ENCODE data around the gene CSTPP1. TPM values are rescaled to one million over a fixed set of nuclear protein-coding genes. Genes with fewer than 3 reads are reported as not detected.

CSTPP1 gene
- total RNA-seq, 4 donors from 2014 or later: 35.3 to 51.9 (median 39.7) TPM

GRCh38 chr11:47148270-47148669 is 211.7 kb downstream of the CSTPP1 start:
- H3K4me3 ChIP-seq: no peak overlapping the region
- no peaks in the 10 kb centered on the region for H3K27me3 ChIP-seq
- H3K9me3 ChIP-seq: no peaks in the 10 kb centered on the region
- H3K4me1 ChIP-seq: peaks cover 0 to 40% (median 5%) of the 10 kb centered on the region in 4 donors
- 86 to 90% methylated on average over 4 of the region's 4 CpGs for WGBS, 2 donors
- peaks cover 0 to 7% (median 0%) of the 10 kb centered on the region in 3 donors for H3K36me3 ChIP-seq
- no peak for TF ChIP-seq CTCF (IDR thresholded peaks at IDR 0.05)
- no peak for TF ChIP-seq POLR2A (IDR thresholded peaks at IDR 0.05)
- TF ChIP-seq EP300 (IDR thresholded peaks at IDR 0.05): no peak
- no peak overlapping the region for H3K27ac ChIP-seq
- DNase-seq (ENCODE audit: low spot score in 2 of 2): no peak

GRCh38 chr11:47148903-47149531 is 212.5 kb downstream of the CSTPP1 start:
- H3K27ac ChIP-seq: peak overlapping the region in 1 of 4 donors; percentile 8
- H3K4me3 ChIP-seq: no peak overlapping the region
- H3K9me3 ChIP-seq: no peaks in the 10 kb centered on the region
- peaks cover 0 to 7% (median 0%) of the 10 kb centered on the region in 3 donors for H3K36me3 ChIP-seq
- WGBS, 2 donors: 55 to 67% methylated on average over 10 of the region's 10 CpGs
- TF ChIP-seq CTCF (IDR thresholded peaks at IDR 0.05) (no peak), POLR2A (IDR thresholded peaks at IDR 0.05) (no peak), EP300 (IDR thresholded peaks at IDR 0.05) (no peak)
- peak in 1 of 2 donors; percentile 41 for DNase-seq (ENCODE audit: low spot score in 2 of 2)
- peaks cover 0 to 42% (median 5%) of the 10 kb centered on the region in 4 donors for H3K4me1 ChIP-seq
- no peaks in the 10 kb centered on the region for H3K27me3 ChIP-seq

GRCh38 chr11:47149782-47150181 is 213.2 kb downstream of the CSTPP1 start:
- no peak for DNase-seq (ENCODE audit: low spot score in 2 of 2)
- Histone ChIP-seq H3K4me3 (no peak overlapping the region), H3K27me3 (no peaks in the 10 kb centered on the region), H3K4me1 (peaks cover 0 to 46% (median 6%) of the 10 kb centered on the region in 4 donors), H3K9me3 (no peaks in the 10 kb centered on the region), H3K27ac (no peak overlapping the region), H3K36me3 (peaks cover 0 to 7% (median 0%) of the 10 kb centered on the region in 3 donors)
- WGBS, 2 donors: 50 to 70% methylated on average over 2 of the region's 2 CpGs
- TF ChIP-seq CTCF (IDR thresholded peaks at IDR 0.05): no peak
- TF ChIP-seq EP300 (IDR thresholded peaks at IDR 0.05): no peak

GRCh38 chr11:47152126-47152952 is 215.8 kb downstream of the CSTPP1 start:
- 80 to 88% methylated on average over 16 of the region's 16 CpGs for WGBS, 2 donors
- no peak overlapping the region for H3K4me3 ChIP-seq
- peak overlapping the region in 2 of 4 donors; percentile 52 to 58 for H3K27ac ChIP-seq
- H3K27me3 ChIP-seq: no peaks in the 10 kb centered on the region
- DNase-seq (ENCODE audit: low spot score in 2 of 2): no peak
- peaks cover 0 to 43% (median 8%) of the 10 kb centered on the region in 4 donors for H3K4me1 ChIP-seq
- H3K9me3 ChIP-seq: no peaks in the 10 kb centered on the region
- H3K36me3 ChIP-seq: peaks cover 0 to 18% (median 0%) of the 10 kb centered on the region in 3 donors
- TF ChIP-seq POLR2A (IDR thresholded peaks at IDR 0.05) (no peak), EP300 (IDR thresholded peaks at IDR 0.05) (no peak), CTCF (IDR thresholded peaks at IDR 0.05) (no peak)

Data from tibial nerve (tissue), 4 donors.